Measurements from ENCODE around the gene RGMB. TPM values are rescaled to one million over a fixed set of nuclear protein-coding genes. Genes with fewer than 3 reads are reported as not detected.

Gene RGMB
- total and polyA plus RNA-seq, 2 of the 13 experiments (the other 11 are each of a cell fraction or from before 2014, with no cell fraction given), result 3.0 to 3.8 TPM

DNA sequence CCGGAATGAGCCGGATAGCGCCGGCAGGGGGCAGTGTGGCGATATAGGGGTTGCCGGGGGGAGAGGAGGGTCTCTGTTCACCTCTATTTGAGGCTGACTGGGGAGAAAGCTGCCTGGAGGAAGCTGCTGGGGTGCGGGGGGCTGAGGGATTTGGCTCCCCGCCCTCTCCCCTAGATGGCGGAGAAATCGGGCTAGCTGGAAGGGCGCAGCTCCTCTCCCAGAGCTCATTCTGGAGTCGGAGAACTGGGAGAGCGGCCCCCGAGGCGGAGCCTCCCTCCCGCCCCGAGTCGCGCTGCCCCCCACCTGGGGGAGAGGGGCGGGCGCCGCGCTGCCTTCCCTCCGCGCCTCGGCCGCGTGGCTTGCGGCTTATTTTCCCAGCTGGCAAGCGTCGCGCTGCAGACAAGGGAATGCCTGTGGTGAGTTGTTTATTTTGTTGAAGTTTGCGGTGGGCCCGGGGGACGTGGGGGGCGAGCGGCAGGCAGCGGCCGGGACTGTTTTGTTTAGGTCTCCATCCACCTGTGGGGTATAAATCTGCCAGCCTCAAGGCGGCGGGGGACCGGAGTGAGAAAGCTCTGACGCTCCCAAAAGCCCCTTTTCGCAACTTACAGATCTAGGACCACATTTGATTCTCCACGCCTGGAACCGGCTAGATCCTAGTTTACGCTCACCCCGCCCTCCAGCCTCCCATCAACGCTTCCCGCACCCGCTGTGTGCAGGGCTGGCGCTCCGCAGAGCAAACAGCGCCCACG, 4.1 kb upstream of the RGMB start (continued):
- TF ChIP-seq ZNF382 (CRISPR knock-in tag; IDR thresholded peaks at IDR 0.05; ENCODE audit: borderline replicate concordance) (no peak), ZNF775 (CRISPR knock-in tag; IDR thresholded peaks at IDR 0.05; ENCODE audit: borderline replicate concordance) (no peak), ZNF879 (CRISPR knock-in tag; IDR thresholded peaks at IDR 0.05) (no peak), ZNF562 (CRISPR knock-in tag; IDR thresholded peaks at IDR 0.05; ENCODE audit: borderline replicate concordance) (no peak), DPF2 (CRISPR knock-in tag; IDR thresholded peaks at IDR 0.05; ENCODE audit: borderline replicate concordance, low read depth) (no peak), ZSCAN29 (CRISPR knock-in tag; conservative IDR thresholded peaks at IDR 0.05) (no peak), ZNF780A (CRISPR knock-in tag; IDR thresholded peaks at IDR 0.05) (no peak), HOXA5 (CRISPR knock-in tag; IDR thresholded peaks at IDR 0.05) (no peak), ZNF563 (CRISPR knock-in tag; IDR thresholded peaks at IDR 0.05) (no peak), EHMT2 (IDR thresholded peaks at IDR 0.05; ENCODE audit: borderline replicate concordance, low read depth, low read length) (no peak), ZNF790 (CRISPR knock-in tag; IDR thresholded peaks at IDR 0.05; ENCODE audit: borderline replicate concordance) (no peak), IKZF4 (CRISPR knock-in tag; IDR thresholded peaks at IDR 0.05; ENCODE audit: borderline replicate concordance, low read depth, not compliant biosample characterization) (no peak), ZNF44 (CRISPR knock-in tag; IDR thresholded peaks at IDR 0.05) (no peak), MYC (CRISPR knock-in tag; IDR thresholded peaks at IDR 0.05; ENCODE audit: borderline replicate concordance) (peak; percentile 37; the same call in 1 of the 2 replicates), FLYWCH1 (CRISPR knock-in tag; IDR thresholded peaks at IDR 0.05) (no peak), KDM5B (CRISPR knock-in tag; IDR thresholded peaks at IDR 0.05; ENCODE audit: borderline replicate concordance) (no peak), ZBTB33 (CRISPR knock-in tag; IDR thresholded peaks at IDR 0.05) (no peak)
- TF ChIP-seq, protein P1, sequence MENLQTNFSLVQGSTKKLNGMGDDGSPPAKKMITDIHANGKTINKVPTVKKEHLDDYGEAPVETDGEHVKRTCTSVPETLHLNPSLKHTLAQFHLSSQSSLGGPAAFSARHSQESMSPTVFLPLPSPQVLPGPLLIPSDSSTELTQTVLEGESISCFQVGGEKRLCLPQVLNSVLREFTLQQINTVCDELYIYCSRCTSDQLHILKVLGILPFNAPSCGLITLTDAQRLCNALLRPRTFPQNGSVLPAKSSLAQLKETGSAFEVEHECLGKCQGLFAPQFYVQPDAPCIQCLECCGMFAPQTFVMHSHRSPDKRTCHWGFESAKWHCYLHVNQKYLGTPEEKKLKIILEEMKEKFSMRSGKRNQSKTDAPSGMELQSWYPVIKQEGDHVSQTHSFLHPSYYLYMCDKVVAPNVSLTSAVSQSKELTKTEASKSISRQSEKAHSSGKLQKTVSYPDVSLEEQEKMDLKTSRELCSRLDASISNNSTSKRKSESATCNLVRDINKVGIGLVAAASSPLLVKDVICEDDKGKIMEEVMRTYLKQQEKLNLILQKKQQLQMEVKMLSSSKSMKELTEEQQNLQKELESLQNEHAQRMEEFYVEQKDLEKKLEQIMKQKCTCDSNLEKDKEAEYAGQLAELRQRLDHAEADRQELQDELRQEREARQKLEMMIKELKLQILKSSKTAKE (CRISPR knock-in tag; IDR thresholded peaks at IDR 0.05; ENCODE audit: borderline replicate concordance), result no peak
- TF ChIP-seq, protein P2, sequence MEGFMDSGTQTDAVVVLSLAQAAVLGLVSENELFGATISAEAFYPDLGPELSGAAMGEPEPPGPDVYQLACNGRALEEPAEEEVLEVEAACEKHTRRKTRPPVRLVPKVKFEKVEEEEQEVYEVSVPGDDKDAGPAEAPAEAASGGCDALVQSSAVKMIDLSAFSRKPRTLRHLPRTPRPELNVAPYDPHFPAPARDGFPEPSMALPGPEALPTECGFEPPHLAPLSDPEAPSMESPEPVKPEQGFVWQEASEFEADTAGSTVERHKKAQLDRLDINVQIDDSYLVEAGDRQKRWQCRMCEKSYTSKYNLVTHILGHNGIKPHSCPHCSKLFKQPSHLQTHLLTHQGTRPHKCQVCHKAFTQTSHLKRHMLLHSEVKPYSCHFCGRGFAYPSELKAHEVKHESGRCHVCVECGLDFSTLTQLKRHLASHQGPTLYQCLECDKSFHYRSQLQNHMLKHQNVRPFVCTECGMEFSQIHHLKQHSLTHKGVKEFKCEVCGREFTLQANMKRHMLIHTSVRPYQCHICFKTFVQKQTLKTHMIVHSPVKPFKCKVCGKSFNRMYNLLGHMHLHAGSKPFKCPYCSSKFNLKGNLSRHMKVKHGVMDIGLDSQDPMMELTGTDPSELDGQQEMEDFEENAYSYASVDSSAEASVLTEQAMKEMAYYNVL (CRISPR knock-in tag; IDR thresholded peaks at IDR 0.05; ENCODE audit: borderline replicate concordance), result 0 out of 2 replicates have a peak, but pooled peaks have one; percentile 40
- TF ChIP-seq, protein P3, sequence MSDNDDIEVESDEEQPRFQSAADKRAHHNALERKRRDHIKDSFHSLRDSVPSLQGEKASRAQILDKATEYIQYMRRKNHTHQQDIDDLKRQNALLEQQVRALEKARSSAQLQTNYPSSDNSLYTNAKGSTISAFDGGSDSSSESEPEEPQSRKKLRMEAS (IDR thresholded peaks at IDR 0.05), result no peak; the same call in none of the 2 replicates
- TF ChIP-seq, protein P4, sequence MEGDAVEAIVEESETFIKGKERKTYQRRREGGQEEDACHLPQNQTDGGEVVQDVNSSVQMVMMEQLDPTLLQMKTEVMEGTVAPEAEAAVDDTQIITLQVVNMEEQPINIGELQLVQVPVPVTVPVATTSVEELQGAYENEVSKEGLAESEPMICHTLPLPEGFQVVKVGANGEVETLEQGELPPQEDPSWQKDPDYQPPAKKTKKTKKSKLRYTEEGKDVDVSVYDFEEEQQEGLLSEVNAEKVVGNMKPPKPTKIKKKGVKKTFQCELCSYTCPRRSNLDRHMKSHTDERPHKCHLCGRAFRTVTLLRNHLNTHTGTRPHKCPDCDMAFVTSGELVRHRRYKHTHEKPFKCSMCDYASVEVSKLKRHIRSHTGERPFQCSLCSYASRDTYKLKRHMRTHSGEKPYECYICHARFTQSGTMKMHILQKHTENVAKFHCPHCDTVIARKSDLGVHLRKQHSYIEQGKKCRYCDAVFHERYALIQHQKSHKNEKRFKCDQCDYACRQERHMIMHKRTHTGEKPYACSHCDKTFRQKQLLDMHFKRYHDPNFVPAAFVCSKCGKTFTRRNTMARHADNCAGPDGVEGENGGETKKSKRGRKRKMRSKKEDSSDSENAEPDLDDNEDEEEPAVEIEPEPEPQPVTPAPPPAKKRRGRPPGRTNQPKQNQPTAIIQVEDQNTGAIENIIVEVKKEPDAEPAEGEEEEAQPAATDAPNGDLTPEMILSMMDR (CRISPR knock-in tag; IDR thresholded peaks at IDR 0.05), result peak; percentile 77

Measured in HepG2 (cell line).